Measurements from ENCODE around the gene ARMC8.

Gene ARMC8

DNA sequence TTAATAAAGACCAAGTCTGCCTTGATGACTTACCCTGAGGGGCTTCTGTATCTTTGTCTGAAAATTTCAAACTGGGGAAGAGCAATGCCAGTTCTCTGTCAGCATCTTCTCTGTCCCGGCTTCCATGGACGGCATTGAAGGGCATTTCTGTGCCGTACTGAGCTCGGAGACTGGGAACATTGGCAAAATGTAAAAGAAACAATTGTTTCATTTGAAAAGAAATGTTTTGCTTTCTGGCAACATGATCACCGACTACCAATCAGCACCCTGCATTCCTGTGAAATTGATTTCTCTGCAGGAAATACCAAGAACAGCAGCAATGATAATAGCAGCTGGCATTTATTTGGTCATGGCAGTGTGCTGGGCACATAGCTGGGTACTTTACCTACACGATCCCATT is 116.4 kb downstream of the ARMC8 start:
- no peak for DNase-seq (ENCODE audit: low read depth in 1 of 2, low spot score in 1 of 2)
- no peak overlapping the region for H3K27ac ChIP-seq (replicated peaks)
- TF ChIP-seq POLR2AphosphoS5 (IDR thresholded peaks at IDR 0.05; ENCODE audit: low read depth) (no peak), SPI1 (IDR thresholded peaks at IDR 0.05; ENCODE audit: borderline replicate concordance, low read depth) (no peak), GABPA (IDR thresholded peaks at IDR 0.05; ENCODE audit: low read depth) (no peak)
- TF ChIP-seq, protein P1, sequence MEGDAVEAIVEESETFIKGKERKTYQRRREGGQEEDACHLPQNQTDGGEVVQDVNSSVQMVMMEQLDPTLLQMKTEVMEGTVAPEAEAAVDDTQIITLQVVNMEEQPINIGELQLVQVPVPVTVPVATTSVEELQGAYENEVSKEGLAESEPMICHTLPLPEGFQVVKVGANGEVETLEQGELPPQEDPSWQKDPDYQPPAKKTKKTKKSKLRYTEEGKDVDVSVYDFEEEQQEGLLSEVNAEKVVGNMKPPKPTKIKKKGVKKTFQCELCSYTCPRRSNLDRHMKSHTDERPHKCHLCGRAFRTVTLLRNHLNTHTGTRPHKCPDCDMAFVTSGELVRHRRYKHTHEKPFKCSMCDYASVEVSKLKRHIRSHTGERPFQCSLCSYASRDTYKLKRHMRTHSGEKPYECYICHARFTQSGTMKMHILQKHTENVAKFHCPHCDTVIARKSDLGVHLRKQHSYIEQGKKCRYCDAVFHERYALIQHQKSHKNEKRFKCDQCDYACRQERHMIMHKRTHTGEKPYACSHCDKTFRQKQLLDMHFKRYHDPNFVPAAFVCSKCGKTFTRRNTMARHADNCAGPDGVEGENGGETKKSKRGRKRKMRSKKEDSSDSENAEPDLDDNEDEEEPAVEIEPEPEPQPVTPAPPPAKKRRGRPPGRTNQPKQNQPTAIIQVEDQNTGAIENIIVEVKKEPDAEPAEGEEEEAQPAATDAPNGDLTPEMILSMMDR (IDR thresholded peaks at IDR 0.05; ENCODE audit: insufficient read depth, low read length) = no peak
- TF ChIP-seq, protein P2, sequence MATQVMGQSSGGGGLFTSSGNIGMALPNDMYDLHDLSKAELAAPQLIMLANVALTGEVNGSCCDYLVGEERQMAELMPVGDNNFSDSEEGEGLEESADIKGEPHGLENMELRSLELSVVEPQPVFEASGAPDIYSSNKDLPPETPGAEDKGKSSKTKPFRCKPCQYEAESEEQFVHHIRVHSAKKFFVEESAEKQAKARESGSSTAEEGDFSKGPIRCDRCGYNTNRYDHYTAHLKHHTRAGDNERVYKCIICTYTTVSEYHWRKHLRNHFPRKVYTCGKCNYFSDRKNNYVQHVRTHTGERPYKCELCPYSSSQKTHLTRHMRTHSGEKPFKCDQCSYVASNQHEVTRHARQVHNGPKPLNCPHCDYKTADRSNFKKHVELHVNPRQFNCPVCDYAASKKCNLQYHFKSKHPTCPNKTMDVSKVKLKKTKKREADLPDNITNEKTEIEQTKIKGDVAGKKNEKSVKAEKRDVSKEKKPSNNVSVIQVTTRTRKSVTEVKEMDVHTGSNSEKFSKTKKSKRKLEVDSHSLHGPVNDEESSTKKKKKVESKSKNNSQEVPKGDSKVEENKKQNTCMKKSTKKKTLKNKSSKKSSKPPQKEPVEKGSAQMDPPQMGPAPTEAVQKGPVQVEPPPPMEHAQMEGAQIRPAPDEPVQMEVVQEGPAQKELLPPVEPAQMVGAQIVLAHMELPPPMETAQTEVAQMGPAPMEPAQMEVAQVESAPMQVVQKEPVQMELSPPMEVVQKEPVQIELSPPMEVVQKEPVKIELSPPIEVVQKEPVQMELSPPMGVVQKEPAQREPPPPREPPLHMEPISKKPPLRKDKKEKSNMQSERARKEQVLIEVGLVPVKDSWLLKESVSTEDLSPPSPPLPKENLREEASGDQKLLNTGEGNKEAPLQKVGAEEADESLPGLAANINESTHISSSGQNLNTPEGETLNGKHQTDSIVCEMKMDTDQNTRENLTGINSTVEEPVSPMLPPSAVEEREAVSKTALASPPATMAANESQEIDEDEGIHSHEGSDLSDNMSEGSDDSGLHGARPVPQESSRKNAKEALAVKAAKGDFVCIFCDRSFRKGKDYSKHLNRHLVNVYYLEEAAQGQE (IDR thresholded peaks at IDR 0.05; ENCODE audit: insufficient replicate concordance, low read depth) = no peak
- no peaks in the 10 kb centered on the region for H3K27me3 ChIP-seq (ENCODE audit: insufficient read depth, poor library complexity, severe bottlenecking)
- no peak overlapping the region for H3K4me3 ChIP-seq (replicated peaks; ENCODE audit: insufficient read depth, low read length)

DNA sequence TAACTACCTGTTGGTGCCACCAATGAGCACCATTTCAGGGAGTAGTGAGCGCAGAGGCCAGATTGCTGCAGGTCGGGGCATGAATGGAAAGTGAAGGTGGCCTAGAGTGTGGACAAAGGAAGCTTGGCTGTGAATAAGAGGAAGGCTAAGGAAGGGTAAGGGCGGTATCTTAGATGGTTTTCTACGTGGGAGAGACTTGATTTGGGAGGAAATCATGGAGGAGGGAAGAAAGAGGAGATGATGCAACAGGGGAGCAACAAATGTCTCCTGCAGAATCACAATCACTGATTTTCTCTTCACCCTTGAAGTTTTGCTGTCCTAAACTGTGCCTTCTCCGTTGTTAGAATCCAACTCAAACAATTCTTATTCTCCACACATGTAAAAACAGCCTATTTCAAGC is 120.8 kb downstream of the ARMC8 start:
- no peak overlapping the region for H3K27ac ChIP-seq (replicated peaks)
- no peak overlapping the region for H3K4me3 ChIP-seq (replicated peaks; ENCODE audit: insufficient read depth, low read length)
- DNase-seq (ENCODE audit: low read depth in 1 of 2, low spot score in 1 of 2) = no peak
- TF ChIP-seq POLR2AphosphoS5 (IDR thresholded peaks at IDR 0.05; ENCODE audit: low read depth) = no peak
- TF ChIP-seq, protein P1 (IDR thresholded peaks at IDR 0.05; ENCODE audit: insufficient read depth, low read length) = no peak
- TF ChIP-seq GABPA (IDR thresholded peaks at IDR 0.05; ENCODE audit: low read depth) = no peak
- peaks cover 2% of the 10 kb centered on the region for H3K27me3 ChIP-seq (ENCODE audit: insufficient read depth, poor library complexity, severe bottlenecking)

DNA sequence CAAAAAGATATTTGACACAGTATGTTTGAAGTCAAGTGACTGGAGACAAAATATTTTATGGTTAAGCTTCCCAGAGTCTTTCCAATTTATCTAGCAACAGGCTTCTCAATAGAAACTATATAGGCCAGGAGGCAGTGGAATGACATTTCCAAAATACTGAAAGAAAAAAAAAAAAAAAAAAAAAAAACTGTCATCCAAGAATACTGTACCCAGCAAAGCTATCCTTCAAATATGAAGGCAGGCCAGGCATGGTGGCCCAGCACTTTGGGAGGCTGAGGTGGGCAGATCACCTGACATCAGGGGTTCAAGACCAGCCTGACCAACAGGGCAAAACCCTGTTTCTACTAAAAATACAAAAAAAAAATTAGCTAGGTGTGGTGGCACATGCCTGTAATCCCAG is 121.7 kb downstream of the ARMC8 start:
- TF ChIP-seq, protein P2 (IDR thresholded peaks at IDR 0.05; ENCODE audit: insufficient replicate concordance, low read depth) = no peak
- TF ChIP-seq GABPA (IDR thresholded peaks at IDR 0.05; ENCODE audit: low read depth) (no peak), SPI1 (IDR thresholded peaks at IDR 0.05; ENCODE audit: borderline replicate concordance, low read depth) (no peak), POLR2AphosphoS5 (IDR thresholded peaks at IDR 0.05; ENCODE audit: low read depth) (no peak)
- TF ChIP-seq, protein P1 (IDR thresholded peaks at IDR 0.05; ENCODE audit: insufficient read depth, low read length) = no peak
- peaks cover 2% of the 10 kb centered on the region for H3K27me3 ChIP-seq (ENCODE audit: insufficient read depth, poor library complexity, severe bottlenecking)
- DNase-seq (ENCODE audit: low read depth in 1 of 2, low spot score in 1 of 2) = no peak
- H3K4me3 ChIP-seq (replicated peaks; ENCODE audit: insufficient read depth, low read length) = no peak overlapping the region
- no peak overlapping the region for H3K27ac ChIP-seq (replicated peaks)

DNA sequence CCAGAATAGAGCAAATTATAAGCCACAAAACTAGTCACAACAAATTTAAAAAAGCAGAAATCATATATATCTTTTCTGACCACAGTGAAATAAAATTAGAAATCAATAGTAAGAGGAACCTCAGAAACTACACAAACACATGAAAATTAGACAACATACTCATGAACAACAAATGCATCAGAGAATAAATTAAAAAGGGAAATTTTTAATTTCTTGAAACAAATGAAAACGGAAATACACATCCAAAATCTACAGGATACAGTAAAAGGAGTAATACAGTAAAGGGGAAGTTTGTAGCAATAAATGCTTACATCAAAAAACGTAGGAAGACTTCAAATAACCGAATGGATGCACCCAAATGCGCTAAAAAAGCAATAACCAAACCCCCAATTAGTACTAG is 123.4 kb downstream of the ARMC8 start:
- Histone ChIP-seq H3K27me3 (ENCODE audit: insufficient read depth, poor library complexity, severe bottlenecking) (peaks cover 5% of the 10 kb centered on the region), H3K27ac (replicated peaks) (no peak overlapping the region), H3K4me3 (replicated peaks; ENCODE audit: insufficient read depth, low read length) (no peak overlapping the region)
- DNase-seq (ENCODE audit: low read depth in 1 of 2, low spot score in 1 of 2) = no peak
- TF ChIP-seq, protein P2 (IDR thresholded peaks at IDR 0.05; ENCODE audit: insufficient replicate concordance, low read depth) = no peak
- TF ChIP-seq POLR2AphosphoS5 (IDR thresholded peaks at IDR 0.05; ENCODE audit: low read depth) = no peak
- TF ChIP-seq, protein P1 (IDR thresholded peaks at IDR 0.05; ENCODE audit: insufficient read depth, low read length) = no peak
- TF ChIP-seq SPI1 (IDR thresholded peaks at IDR 0.05; ENCODE audit: borderline replicate concordance, low read depth) = no peak
- TF ChIP-seq GABPA (IDR thresholded peaks at IDR 0.05; ENCODE audit: low read depth) = no peak

Data from HL-60 (cell line).